Measurements from ENCODE around the gene CD101. TPM values are rescaled to one million over a fixed set of nuclear protein-coding genes. Genes with fewer than 3 reads are reported as not detected.

The CD101 gene
- total RNA-seq, 2 donors from 2014 or later, result 0.26 to 2.1 TPM

DNA sequence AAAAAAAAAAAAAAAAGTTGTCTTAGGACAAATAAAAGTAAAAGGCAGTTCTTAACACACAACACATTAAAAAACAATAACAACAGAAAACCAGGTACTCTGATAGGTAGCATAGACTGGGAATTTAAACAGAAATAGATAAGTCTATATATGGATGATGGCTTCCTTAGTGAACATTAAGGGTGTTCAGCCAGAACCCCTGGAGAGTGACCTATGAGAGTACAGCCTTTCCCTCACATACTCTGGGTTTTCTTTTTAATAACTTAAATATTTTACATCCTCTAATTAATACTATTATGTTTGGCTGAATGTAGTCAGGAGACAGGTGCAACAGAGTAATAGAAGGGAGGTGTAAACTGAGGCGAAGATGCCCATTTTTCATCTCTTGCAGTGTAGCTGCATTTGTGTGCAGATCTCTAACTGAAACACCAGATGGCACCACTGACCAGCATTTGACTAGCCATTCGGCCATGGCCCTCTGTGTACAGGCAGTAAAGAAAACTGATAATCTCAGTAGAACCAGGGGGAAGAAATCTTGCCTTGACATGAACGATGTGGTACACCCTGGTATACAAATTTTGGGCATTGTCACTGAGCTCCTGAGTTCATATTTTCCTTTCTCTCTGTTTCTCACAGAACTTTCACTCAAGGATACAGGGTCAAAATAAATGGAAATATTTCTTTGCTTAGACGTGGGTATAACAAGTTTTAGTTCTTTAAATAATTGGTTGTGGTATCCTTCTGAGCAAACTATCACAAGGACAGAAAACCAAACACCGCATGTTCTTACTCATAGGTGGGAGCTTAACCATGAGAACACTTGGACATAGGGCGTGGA is 66.2 kb downstream of the CD101 start:
- H3K4me3 Mint-ChIP-seq, result no peak overlapping the region
- H3K4me1 Mint-ChIP-seq, result peaks cover 34% of the 10 kb centered on the region
- H3K9me3 Mint-ChIP-seq, result no peaks in the 10 kb centered on the region
- no peaks in the 10 kb centered on the region for H3K27me3 Mint-ChIP-seq
- H3K36me3 Mint-ChIP-seq (ENCODE audit: low read depth), result peaks cover 99% of the 10 kb centered on the region
- no peak overlapping the region for H3K27ac Mint-ChIP-seq
- ATAC-seq (replicated peaks), result peak; percentile 71

DNA sequence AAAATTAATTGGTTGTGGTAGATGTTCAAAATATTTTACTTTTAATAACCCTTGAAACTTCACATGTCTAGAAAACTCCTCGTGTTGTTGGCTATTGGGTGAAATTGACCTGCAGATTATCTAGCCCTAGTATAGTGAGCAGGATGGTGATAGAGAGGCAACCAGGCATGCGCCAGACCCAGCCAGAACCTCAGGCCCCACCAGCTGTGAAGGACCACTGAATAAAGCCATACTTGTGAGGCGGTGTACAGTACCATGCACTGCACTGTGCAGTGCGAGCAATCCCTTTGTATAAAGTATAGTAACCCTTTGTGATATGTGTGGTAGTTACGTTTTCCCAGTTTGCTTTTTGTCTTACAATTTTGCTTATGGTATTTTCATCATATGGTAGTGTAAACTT is 67.0 kb downstream of the CD101 start:
- H3K9me3 Mint-ChIP-seq, result no peaks in the 10 kb centered on the region
- ATAC-seq (replicated peaks), result no peak
- peaks cover 28% of the 10 kb centered on the region for H3K4me1 Mint-ChIP-seq
- H3K4me3 Mint-ChIP-seq, result no peak overlapping the region
- H3K27ac Mint-ChIP-seq, result no peak overlapping the region
- no peaks in the 10 kb centered on the region for H3K27me3 Mint-ChIP-seq
- H3K36me3 Mint-ChIP-seq (ENCODE audit: low read depth), result peaks cover 99% of the 10 kb centered on the region

DNA sequence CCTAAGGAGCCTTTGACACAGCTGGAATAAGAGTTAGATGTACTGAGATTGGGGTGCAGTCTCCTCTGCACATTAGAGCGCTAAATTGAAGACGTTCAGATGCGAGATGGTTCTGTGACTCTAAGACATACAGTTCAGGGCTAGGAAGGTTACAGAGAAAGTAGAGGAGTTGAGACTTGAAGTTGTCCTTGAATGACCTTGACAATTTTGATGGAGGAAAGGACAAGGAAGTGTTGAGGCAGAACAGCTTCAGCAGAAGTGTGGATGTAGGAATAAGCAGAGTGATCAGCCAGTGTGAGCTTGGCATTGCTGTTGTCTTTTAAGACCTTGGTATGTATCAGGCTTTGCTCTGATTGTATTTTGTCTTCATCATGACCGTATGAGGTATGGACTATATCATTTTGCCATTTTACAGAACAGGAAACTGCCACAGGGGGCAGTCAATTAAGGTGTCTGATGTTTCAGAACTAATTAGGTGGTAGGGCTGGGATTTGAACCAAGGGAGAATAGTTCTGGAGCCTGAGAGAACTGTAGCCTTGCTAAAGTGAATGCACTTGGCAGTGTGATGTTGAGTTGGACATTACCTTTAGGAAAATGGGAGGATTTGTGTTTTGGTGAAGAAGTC is 67.8 kb downstream of the CD101 start:
- H3K27me3 Mint-ChIP-seq, result no peaks in the 10 kb centered on the region
- no peaks in the 10 kb centered on the region for H3K9me3 Mint-ChIP-seq
- H3K4me1 Mint-ChIP-seq, result peaks cover 25% of the 10 kb centered on the region
- H3K4me3 Mint-ChIP-seq, result peak overlapping the region; percentile 9
- ATAC-seq (replicated peaks), result no peak
- peak overlapping the region; percentile 3 for H3K27ac Mint-ChIP-seq
- peaks cover 99% of the 10 kb centered on the region for H3K36me3 Mint-ChIP-seq (ENCODE audit: low read depth)

DNA sequence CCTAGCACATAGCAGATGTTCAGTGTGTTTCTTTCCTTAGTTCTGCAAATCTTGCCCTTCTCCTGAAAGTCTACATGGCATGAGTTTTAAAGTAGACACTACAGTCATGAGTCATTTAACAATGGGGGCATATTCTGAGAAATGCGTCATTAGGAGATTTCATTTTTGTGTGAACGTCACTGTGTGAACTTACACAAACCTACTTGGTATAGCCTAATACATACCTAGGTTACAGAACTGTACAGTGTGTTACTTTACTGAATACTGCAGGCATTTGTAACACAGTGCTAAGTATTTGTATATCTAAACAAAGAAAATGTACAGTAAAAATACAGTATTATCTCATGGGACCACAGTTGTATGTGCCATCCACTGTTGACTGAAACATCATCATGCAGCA is 68.6 kb downstream of the CD101 start:
- ATAC-seq (replicated peaks), result peak; percentile 95
- H3K27me3 Mint-ChIP-seq, result no peaks in the 10 kb centered on the region
- peak overlapping the region; percentile 21 for H3K27ac Mint-ChIP-seq
- H3K4me1 Mint-ChIP-seq, result peaks cover 25% of the 10 kb centered on the region
- peaks cover 99% of the 10 kb centered on the region for H3K36me3 Mint-ChIP-seq (ENCODE audit: low read depth)
- H3K9me3 Mint-ChIP-seq, result no peaks in the 10 kb centered on the region
- H3K4me3 Mint-ChIP-seq, result peak overlapping the region; percentile 9

DNA sequence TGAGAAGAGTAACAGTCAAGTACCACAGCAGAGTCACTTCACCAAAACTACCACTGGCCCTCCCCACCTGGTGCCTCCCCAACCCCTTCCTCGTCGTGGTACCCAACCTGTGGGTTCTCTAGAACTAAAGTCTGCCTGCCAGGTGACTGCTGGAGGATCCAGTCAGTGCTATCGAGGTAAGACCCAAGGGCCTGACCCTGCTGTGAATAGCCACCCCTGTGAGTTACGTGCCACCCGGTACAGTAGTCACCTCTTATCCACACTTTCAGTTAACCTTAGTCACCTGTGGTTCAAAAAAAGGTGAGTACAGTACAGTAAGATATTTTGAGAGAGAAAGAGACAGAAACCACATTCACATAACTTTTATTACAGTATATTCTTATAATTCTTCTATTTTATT is 75.1 kb downstream of the CD101 start:
- peak; percentile 60 for ATAC-seq (replicated peaks)
- H3K4me3 Mint-ChIP-seq, result peak overlapping the region; percentile 55
- no peaks in the 10 kb centered on the region for H3K27me3 Mint-ChIP-seq
- H3K9me3 Mint-ChIP-seq, result no peaks in the 10 kb centered on the region
- peaks cover 100% of the 10 kb centered on the region for H3K36me3 Mint-ChIP-seq (ENCODE audit: low read depth)
- H3K4me1 Mint-ChIP-seq, result peaks cover 28% of the 10 kb centered on the region
- H3K27ac Mint-ChIP-seq, result peak overlapping the region; percentile 90

DNA sequence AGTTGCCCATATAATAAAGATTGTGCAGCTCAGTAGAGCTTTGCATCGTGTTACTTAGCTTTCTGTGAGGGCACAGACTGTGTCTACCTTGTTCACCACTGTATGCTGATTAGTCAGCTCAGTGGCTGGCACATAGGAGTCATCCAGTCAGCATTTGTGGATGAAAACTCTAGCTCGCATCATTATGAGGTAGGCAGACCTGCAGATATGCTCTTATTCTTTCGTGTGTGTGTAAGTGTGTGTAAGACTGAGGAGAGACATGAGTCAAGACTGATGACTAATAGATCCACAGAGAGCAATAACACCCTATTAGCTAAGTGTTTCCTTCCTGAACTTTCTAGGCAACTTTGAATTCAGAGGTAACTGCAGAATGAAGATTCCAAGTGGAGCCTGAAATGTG is 75.7 kb downstream of the CD101 start:
- ATAC-seq (replicated peaks), result peak; percentile 99
- peak overlapping the region; percentile 55 for H3K4me3 Mint-ChIP-seq

DNA sequence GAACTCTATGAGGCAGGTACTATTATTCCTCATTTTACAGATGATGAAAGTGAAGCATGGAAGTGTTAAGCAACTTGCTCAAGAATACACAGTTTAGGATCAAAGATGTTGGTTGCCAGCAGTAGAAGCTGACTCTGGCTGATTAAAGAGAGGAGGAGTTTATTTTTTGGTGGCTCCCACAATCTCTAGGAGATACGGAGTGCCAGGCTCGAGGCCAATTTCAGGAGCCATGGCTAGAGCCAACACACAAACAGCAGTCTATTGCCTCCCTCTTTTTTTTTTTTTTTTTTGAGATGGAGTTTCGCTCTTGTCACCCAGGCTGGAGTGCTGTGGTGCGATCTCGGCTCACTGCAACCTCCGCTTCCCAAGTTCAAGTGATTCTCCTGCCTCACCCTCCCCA is 78.2 kb downstream of the CD101 start:
- Mint-ChIP-seq H3K27ac (no peak overlapping the region), H3K36me3 (ENCODE audit: low read depth) (peaks cover 100% of the 10 kb centered on the region), H3K4me3 (no peak overlapping the region), H3K9me3 (no peaks in the 10 kb centered on the region), H3K4me1 (peaks cover 34% of the 10 kb centered on the region), H3K27me3 (no peaks in the 10 kb centered on the region)
- no peak for ATAC-seq (replicated peaks)

More for the DNA sequence above, 75.7 kb downstream of the CD101 start:
- Mint-ChIP-seq H3K27ac (peak overlapping the region; percentile 90), H3K4me1 (peaks cover 26% of the 10 kb centered on the region), H3K27me3 (no peaks in the 10 kb centered on the region), H3K36me3 (ENCODE audit: low read depth) (peaks cover 100% of the 10 kb centered on the region), H3K9me3 (no peaks in the 10 kb centered on the region)

DNA sequence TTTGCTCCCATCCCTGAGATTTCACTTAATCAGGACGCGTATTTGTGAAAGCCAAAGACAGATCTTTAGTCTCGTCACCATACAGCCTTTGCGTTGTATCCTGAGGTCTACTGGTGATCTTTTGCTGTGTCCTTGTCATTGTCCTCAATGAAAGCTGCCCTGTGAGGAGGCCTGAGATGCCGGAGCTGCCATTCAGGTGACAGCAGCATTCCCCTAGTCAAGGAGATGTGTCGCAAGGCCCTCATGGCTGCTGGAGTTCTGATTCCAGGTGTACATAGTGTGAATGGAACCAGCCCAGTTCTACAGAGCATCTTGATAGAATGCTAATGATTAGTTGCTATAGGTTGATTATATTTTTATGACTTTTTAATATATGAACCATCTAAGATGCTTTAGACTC is 82.7 kb downstream of the CD101 start:
- Mint-ChIP-seq H3K27me3 (no peaks in the 10 kb centered on the region), H3K36me3 (ENCODE audit: low read depth) (peaks cover 97% of the 10 kb centered on the region), H3K4me3 (peak overlapping the region; percentile 48), H3K4me1 (peaks cover 12% of the 10 kb centered on the region), H3K9me3 (no peaks in the 10 kb centered on the region), H3K27ac (no peak overlapping the region)
- ATAC-seq (replicated peaks), result no peak

Other genes starting within 250 kb of the CD101 start
- 100 to 1,000 TPM; 303 to 473 TPM for gene CD2, start 247.3 kb upstream of the CD101 start, total RNA-seq
- gene PTGFRN, start 91.8 kb upstream of the CD101 start, total RNA-seq, result 10 to 100 TPM; 10.1 to 11.1 TPM
- 10 to 100 TPM; 71.4 to 98.0 TPM for gene TTF2, start 58.6 kb downstream of the CD101 start, total RNA-seq
- gene TRIM45, start 120.0 kb downstream of the CD101 start, total RNA-seq, result 1 to 10 TPM in 1 of 2 donors, under 1 TPM in 1; 0.78 to 2.0 TPM
- gene VTCN1, start 209.2 kb downstream of the CD101 start, total RNA-seq, result not detected